Tibial nerve (tissue), 3 donors: ENCODE data around the gene TMEM121.

Source experiments
- POLR2A ChIP-seq, 2 donors: fragments of 450-650 bp; IDR thresholded peaks; one replicate each; pipeline ENCODE4 v1.6.1; 2017; ENCODE audit warnings: antibody characterized with exemption in 2 of 2, mild to moderate bottlenecking in 2 of 2, moderate library complexity in 2 of 2
- TF ChIP-seq, protein P1 (sequence below), 5 experiments: fragments of 200-600 bp in 3 of 5; fragments of 450-650 bp in 2 of 5; sonication (generic) in 3 of 5; IDR thresholded peaks; one replicate each; pipeline ENCODE4 v1.5.1; 2016 to 2019; ENCODE audit warnings: antibody characterized with exemption in 5 of 5, mild to moderate bottlenecking in 3 of 5, moderate library complexity in 2 of 5

- TF ChIP-seq POLR2A (IDR thresholded peaks at IDR 0.05): no peak
- TF ChIP-seq, protein P1, sequence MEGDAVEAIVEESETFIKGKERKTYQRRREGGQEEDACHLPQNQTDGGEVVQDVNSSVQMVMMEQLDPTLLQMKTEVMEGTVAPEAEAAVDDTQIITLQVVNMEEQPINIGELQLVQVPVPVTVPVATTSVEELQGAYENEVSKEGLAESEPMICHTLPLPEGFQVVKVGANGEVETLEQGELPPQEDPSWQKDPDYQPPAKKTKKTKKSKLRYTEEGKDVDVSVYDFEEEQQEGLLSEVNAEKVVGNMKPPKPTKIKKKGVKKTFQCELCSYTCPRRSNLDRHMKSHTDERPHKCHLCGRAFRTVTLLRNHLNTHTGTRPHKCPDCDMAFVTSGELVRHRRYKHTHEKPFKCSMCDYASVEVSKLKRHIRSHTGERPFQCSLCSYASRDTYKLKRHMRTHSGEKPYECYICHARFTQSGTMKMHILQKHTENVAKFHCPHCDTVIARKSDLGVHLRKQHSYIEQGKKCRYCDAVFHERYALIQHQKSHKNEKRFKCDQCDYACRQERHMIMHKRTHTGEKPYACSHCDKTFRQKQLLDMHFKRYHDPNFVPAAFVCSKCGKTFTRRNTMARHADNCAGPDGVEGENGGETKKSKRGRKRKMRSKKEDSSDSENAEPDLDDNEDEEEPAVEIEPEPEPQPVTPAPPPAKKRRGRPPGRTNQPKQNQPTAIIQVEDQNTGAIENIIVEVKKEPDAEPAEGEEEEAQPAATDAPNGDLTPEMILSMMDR (IDR thresholded peaks at IDR 0.05): no peak
Observed at GRCh38 chr14:105549481-105549880, 23.1 kb downstream of the TMEM121 start.
